Measurements from ENCODE around the gene APBA1.

Gene APBA1

GRCh38 chr9:69582544-69583297 is 89.5 kb downstream of the APBA1 start:
- DNase-seq (ENCODE audit: low read depth), result no peak

GRCh38 chr9:69582018-69582417 is 90.2 kb downstream of the APBA1 start:
- no peak for DNase-seq (ENCODE audit: low read depth)
- no peak for TF ChIP-seq CTCF (IDR thresholded peaks at IDR 0.05; ENCODE audit: insufficient read depth, low read depth, low read length, missing control alignments)

More at GRCh38 chr9:69582544-69583297, 89.5 kb downstream of the APBA1 start:
- no peak for TF ChIP-seq CTCF (IDR thresholded peaks at IDR 0.05; ENCODE audit: insufficient read depth, low read depth, low read length, missing control alignments)
- no peak overlapping the region for H3K4me3 ChIP-seq (ENCODE audit: low read depth, low read length)

GRCh38 chr9:69580582-69581214 is 91.5 kb downstream of the APBA1 start:
- no peak for DNase-seq (ENCODE audit: low read depth)
- H3K4me3 ChIP-seq (ENCODE audit: low read depth, low read length), result no peak overlapping the region
- no peak for TF ChIP-seq CTCF (IDR thresholded peaks at IDR 0.05; ENCODE audit: insufficient read depth, low read depth, low read length, missing control alignments)

More at GRCh38 chr9:69582018-69582417, 90.2 kb downstream of the APBA1 start:
- no peak overlapping the region for H3K4me3 ChIP-seq (ENCODE audit: low read depth, low read length)

GRCh38 chr9:69579760-69580581 is 92.2 kb downstream of the APBA1 start:
- DNase-seq (ENCODE audit: low read depth), result no peak
- H3K4me3 ChIP-seq (ENCODE audit: low read depth, low read length), result no peak overlapping the region
- no peak for TF ChIP-seq CTCF (IDR thresholded peaks at IDR 0.05; ENCODE audit: insufficient read depth, low read depth, low read length, missing control alignments)

- no peak for DNase-seq (ENCODE audit: low read depth)
- H3K4me3 ChIP-seq (ENCODE audit: low read depth, low read length), result no peak overlapping the region
- no peak for TF ChIP-seq CTCF (IDR thresholded peaks at IDR 0.05; ENCODE audit: insufficient read depth, low read depth, low read length, missing control alignments)
These were observed 93.0 kb downstream of the APBA1 start for GRCh38 chr9:69579032-69579758.

- no peak overlapping the region for H3K4me3 ChIP-seq (ENCODE audit: low read depth, low read length)
- TF ChIP-seq CTCF (IDR thresholded peaks at IDR 0.05; ENCODE audit: insufficient read depth, low read depth, low read length, missing control alignments), result no peak
- DNase-seq (ENCODE audit: low read depth), result no peak
These were observed 94.1 kb downstream of the APBA1 start for GRCh38 chr9:69578026-69578425.

Measured in GM12865 (cell line).